GM12892 (cell line): Measurements from ENCODE around the gene USP4.

Experiments
- POLR2A ChIP-seq: IDR thresholded peaks from 2 replicates; pipeline ENCODE4 v1.6.1; 2011; ENCODE audit warnings: low read depth, low read length, control low read depth
- POLR2AphosphoS5 ChIP-seq: IDR thresholded peaks from 2 replicates; pipeline ENCODE4 v1.6.1; 2011; ENCODE audit warnings: low read depth, low read length, control low read depth
- TAF1 ChIP-seq: IDR thresholded peaks from 2 replicates; pipeline ENCODE4 v1.6.1; 2011; ENCODE audit warnings: low read depth, mild to moderate bottlenecking, control low read depth, low read length, borderline replicate concordance

- no peak for TF ChIP-seq POLR2A
- no peak for TF ChIP-seq POLR2AphosphoS5
- no peak for TF ChIP-seq TAF1
Observed at GRCh38 chr3:49327485-49327884, 12.4 kb downstream of the USP4 start.
